Pancreas (tissue), 10 donors: ENCODE data around the gene TRMT6. TPM values are rescaled to one million over a fixed set of nuclear protein-coding genes. Genes with fewer than 3 reads are reported as not detected.
A peak's percentile ranks its signal among the peaks of the same experiment; 100 is the strongest.

Source experiments
- ATAC-seq, 4 donors: fragments of 200-7000 bp; cut with Tn5 transposase; one replicate each; pipeline versions ENCODE4 v1.8.0 to v1.9.1; 2020; ENCODE audit warnings: mild to moderate bottlenecking in 4 of 4, moderate library complexity in 4 of 4
- DNase-seq, 6 donors: peaks; one replicate each; pipeline ENCODE4 v3.0.0-alpha.2; 2020
- FAIRE-seq: peaks from 2 replicates; lab custom pipeline; 2012; peaks lifted over from hg19 to GRCh38; lab: Jason Lieb, UNC
- H3K27ac ChIP-seq, 4 donors: fragments of 200-600 bp; sonication (generic); 1 replicate in 3 of 4; 2 replicates in 1 of 4; pipeline versions ENCODE4 v1.5.0 to v1.8.0; 2020
- H3K27me3 ChIP-seq, 4 donors: fragments of 200-600 bp; one replicate each; pipeline ENCODE4 v1.8.0; 2021
- H3K36me3 ChIP-seq, 3 donors: fragments of 200-600 bp; sonication (generic) in 1 of 3; one replicate each; pipeline versions ENCODE4 v1.5.0 to v1.8.0; 2020 to 2021
- H3K4me1 ChIP-seq, 3 donors: fragments of 200-600 bp; one replicate each; pipeline ENCODE4 v1.8.0; 2021
- H3K4me3 ChIP-seq, 4 donors: fragments of 200-600 bp; sonication (generic) in 2 of 4; one replicate each; pipeline versions ENCODE4 v1.5.0 to v1.8.0; 2020 to 2021
- H3K9me3 ChIP-seq, 4 donors: fragments of 200-600 bp; one replicate each; pipeline ENCODE4 v1.8.0; 2021
- WGBS, 2 donors: extraction: QIAGEN DNeasy Blood & Tissue Kit; methylation state at CpG; one replicate each; pipeline ENCODE4 v1.1.7; 2013; 5-methylcytosine and 5-hydroxymethylcytosine counted together
- intact Hi-C, 3 donors: fragments of 100-400 bp; cut with DNase I; formaldehyde crosslinking; loops; one replicate each; pipeline versions ENCODE4 v1.11.1 to v1.14.2; 2022
- polyA plus RNA-seq, 2 donors: library from polyadenylated mRNA; stranded (reverse); fragments of 200-250 nt; gene quantifications; one replicate each; pipeline ENCODE4 v1.2.3, GENCODE V29; 2013
- total RNA-seq, 6 donors: library from RNA; stranded (reverse); fragmentation: NEBNext Ultra II Directional in 4 of 6; extraction: Animal tissue kit (Norgen Biotek cat#: 25700) in 4 of 6; gene quantifications; one replicate each; pipeline versions ENCODE4 v1.2.1 to v1.2.4, GENCODE V29; 2021 to 2023
- TF ChIP-seq, protein P1 (sequence below), 4 donors: fragments of 200-600 bp; sonication (generic) in 3 of 4; IDR thresholded peaks; one replicate each; pipeline versions ENCODE4 v1.5.0 to v1.8.0; 2021; ENCODE audit warnings: antibody characterized with exemption in 4 of 4
- donor health status: healthy with polysubstance abuse.
- donor health status: DM: no; HTN: no; CAD: no; lungs with moderate emphysema.
- donor health status: DM: no; HTN: no; CAD: no.
- donor health status: control.
- donor health status: control.
- donor health status: Bipolar disorder and iron deficiency.
- donor health status: DM: yes; HTN: yes; CAD: no.
- donor health status: DM: no; HTN: no; CAD: no.
- donor health status: DM: no; HTN: no; CAD: no.
- donor health status: DM: yes; HTN: yes; CAD: no.

The TRMT6 gene
- total and polyA plus RNA-seq, 8 donors, result 4.6 to 9.7 (median 5.4) TPM

DNA sequence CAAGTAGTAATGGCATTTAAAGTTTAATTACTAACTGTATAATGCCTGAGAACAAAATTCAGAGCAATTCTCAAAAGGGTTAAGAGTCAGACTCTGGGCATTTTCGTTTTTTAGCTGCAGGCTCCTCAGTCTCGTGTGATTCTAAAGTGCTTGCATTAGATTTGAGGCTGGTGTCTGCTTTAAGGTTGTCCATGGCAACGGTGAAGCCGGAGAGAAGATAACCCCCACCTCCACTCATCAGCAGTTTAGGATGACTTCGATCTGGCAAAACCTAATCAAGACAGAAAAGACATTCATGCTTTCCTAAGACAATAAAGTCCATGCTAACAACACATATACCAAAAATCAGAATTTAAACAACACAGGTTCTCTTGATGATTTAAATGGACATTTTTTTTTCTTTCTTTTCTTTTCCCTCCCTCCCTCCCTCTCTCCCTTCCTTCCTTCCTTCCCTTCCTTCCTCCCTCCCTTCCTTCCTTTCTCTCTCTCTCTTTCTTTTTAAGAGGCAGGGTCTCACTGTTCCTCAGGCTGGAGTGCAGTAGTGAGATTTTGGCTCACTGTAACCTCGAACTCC lies 11.8 kb downstream of the TRMT6 start:
- WGBS, 2 donors, result 62 to 65% methylated on average over 6 of the region's 6 CpGs
- Histone ChIP-seq H3K4me3 (no peak overlapping the region), H3K4me1 (no peaks in the 10 kb centered on the region), H3K27me3 (no peaks in the 10 kb centered on the region), H3K36me3 (peaks cover 8 to 50% (median 22%) of the 10 kb centered on the region in 3 donors), H3K9me3 (no peaks in the 10 kb centered on the region), H3K27ac (no peak overlapping the region)
- FAIRE-seq, result no peak
- DNase-seq, result no peak
- ATAC-seq, result no peak
- intact Hi-C loops, result loop anchor here in 1 of 3 donors (10.0 kb wide), 1 partner anchor 414 kb away; no protein-coding TSS in a partner anchor
- TF ChIP-seq, protein P1, sequence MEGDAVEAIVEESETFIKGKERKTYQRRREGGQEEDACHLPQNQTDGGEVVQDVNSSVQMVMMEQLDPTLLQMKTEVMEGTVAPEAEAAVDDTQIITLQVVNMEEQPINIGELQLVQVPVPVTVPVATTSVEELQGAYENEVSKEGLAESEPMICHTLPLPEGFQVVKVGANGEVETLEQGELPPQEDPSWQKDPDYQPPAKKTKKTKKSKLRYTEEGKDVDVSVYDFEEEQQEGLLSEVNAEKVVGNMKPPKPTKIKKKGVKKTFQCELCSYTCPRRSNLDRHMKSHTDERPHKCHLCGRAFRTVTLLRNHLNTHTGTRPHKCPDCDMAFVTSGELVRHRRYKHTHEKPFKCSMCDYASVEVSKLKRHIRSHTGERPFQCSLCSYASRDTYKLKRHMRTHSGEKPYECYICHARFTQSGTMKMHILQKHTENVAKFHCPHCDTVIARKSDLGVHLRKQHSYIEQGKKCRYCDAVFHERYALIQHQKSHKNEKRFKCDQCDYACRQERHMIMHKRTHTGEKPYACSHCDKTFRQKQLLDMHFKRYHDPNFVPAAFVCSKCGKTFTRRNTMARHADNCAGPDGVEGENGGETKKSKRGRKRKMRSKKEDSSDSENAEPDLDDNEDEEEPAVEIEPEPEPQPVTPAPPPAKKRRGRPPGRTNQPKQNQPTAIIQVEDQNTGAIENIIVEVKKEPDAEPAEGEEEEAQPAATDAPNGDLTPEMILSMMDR (IDR thresholded peaks at IDR 0.05), result no peak

DNA sequence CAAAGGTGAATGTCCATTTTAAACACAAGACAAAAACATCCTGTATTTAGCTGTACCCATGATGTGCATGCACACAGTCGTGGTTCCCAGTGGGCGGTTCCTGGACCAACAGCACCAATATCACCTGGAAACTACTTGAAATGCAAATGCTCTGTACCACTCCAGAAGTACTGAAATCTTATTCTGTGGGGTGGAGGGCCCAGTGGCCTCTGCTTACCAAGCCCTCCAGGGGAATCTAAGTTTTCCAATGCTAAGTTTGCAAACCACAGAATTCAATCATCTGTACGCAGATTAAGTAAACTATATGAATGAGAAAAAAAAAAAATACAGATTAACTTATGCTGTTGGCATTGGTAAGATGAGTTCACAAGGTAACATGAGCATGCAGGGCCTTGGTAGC lies 14.1 kb downstream of the TRMT6 start:
- Histone ChIP-seq H3K27me3 (no peaks in the 10 kb centered on the region), H3K27ac (no peak overlapping the region), H3K9me3 (no peaks in the 10 kb centered on the region), H3K4me3 (no peak overlapping the region), H3K4me1 (no peaks in the 10 kb centered on the region), H3K36me3 (peaks cover 5 to 27% (median 8%) of the 10 kb centered on the region in 3 donors)
- ATAC-seq (no peak), FAIRE-seq (no peak), DNase-seq (no peak)
- 47 to 62% methylated on average over 3 of the region's 3 CpGs for WGBS, 2 donors
- intact Hi-C loops, result loop anchor here in 1 of 3 donors (10.0 kb wide), 1 partner anchor 411 kb away; no protein-coding TSS in a partner anchor
- TF ChIP-seq, protein P1 (IDR thresholded peaks at IDR 0.05), result no peak

DNA sequence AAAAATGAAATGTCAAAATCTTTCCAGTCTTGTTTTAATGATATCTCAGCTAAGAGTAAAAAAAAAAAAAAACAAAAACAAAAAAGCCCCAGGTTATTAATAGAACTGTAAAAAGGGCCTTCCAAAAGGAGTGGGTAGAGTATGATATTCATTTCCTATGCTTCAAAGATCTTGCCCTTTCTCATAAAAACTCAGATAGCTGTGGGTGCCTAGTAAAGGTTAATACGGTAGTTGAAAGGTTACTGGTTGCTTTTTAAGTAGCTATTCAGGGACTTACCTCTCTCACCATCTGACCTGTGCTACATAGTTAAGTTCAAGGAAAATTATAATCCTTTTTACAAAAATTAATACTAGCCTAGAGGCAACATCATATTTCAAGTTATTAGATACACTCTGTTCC lies 14.9 kb downstream of the TRMT6 start:
- ATAC-seq, result no peak
- DNase-seq, result no peak
- H3K4me3 ChIP-seq, result no peak overlapping the region
- FAIRE-seq, result no peak
- no peaks in the 10 kb centered on the region for H3K4me1 ChIP-seq
- 78 to 79% methylated on average over 1 of the region's 1 CpG for WGBS, 2 donors
- TF ChIP-seq, protein P1 (IDR thresholded peaks at IDR 0.05), result no peak
- H3K9me3 ChIP-seq, result no peaks in the 10 kb centered on the region
- no peak overlapping the region for H3K27ac ChIP-seq
- intact Hi-C loops, result loop anchor here in 1 of 3 donors (10.0 kb wide), 1 partner anchor 411 kb away; no protein-coding TSS in a partner anchor
- no peaks in the 10 kb centered on the region for H3K27me3 ChIP-seq
- peaks cover 2 to 19% (median 3%) of the 10 kb centered on the region in 3 donors for H3K36me3 ChIP-seq

DNA sequence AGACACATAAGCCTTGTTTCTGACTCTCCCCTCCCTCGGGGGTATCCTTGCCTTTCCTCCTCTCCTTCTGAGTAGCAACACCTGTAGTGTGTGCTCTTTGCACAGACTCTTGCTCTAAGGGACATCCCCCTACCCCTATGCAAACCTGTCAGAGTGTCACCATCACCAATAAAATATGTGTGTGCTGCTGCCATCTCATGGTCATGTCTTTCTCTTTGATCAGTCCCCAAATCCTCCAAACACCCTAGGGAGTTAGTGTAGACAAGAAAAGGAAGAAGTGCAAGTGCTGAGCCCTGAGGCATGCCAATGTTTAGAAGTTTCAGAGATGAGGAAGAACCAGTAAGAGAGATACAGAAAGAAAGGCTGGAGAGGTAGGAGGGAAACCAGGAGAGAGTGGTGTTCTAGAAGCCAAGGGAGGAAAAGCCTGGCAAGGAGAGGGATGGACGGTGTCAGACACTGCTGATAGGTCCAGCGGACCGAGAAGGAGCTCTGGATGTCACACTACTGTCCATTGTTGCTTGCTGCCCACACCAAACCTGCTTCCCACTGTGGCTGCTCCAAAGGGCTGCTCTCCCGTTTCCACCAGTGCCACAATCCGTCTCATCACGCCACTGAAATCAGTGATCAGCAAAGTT lies 16.4 kb downstream of the TRMT6 start:
- WGBS, 2 donors, result 56 to 62% methylated on average over 7 of the region's 7 CpGs
- DNase-seq, result peak in 2 of 6 donors; percentile 6 to 14
- FAIRE-seq, result no peak

More for the DNA sequence above, 16.4 kb downstream of the TRMT6 start:
- intact Hi-C loops, result loop anchor here in 1 of 3 donors (10.0 kb wide), 1 partner anchor 409 kb away; no protein-coding TSS in a partner anchor
- ATAC-seq, result peak in 3 of 4 donors; percentile 64 to 66 (median 65)
- Histone ChIP-seq H3K27ac (no peak overlapping the region), H3K4me1 (no peaks in the 10 kb centered on the region), H3K27me3 (no peaks in the 10 kb centered on the region), H3K9me3 (no peaks in the 10 kb centered on the region), H3K36me3 (peaks cover 0 to 8% (median 0%) of the 10 kb centered on the region in 3 donors), H3K4me3 (no peak overlapping the region)
- TF ChIP-seq, protein P1 (IDR thresholded peaks at IDR 0.05), result no peak
